C1 segment of cervical spinal cord (tissue), 14 donors: ENCODE measurements around the gene IER2.

Experiments
- DNase-seq, 14 donors: peaks; one replicate each; lab custom pipeline; 2025; lab: John Stamatoyannopoulos, UW

IER2 gene

GRCh38 chr19:13118424-13119193 lies 31.6 kb upstream of the IER2 start:
- DNase-seq = peak in 1 of 14 donors; percentile 32

- no peak for DNase-seq
These were observed 30.6 kb upstream of the IER2 start for GRCh38 chr19:13119627-13120026.

- DNase-seq = no peak
These were observed 30.2 kb upstream of the IER2 start for GRCh38 chr19:13120031-13120430.

GRCh38 chr19:13120817-13121216 lies 29.4 kb upstream of the IER2 start:
- no peak for DNase-seq

- no peak for DNase-seq
These were observed 28.5 kb upstream of the IER2 start for GRCh38 chr19:13121551-13122274.

- DNase-seq = no peak
These were observed 27.8 kb upstream of the IER2 start for GRCh38 chr19:13122275-13122878.

- DNase-seq = no peak
These were observed 26.9 kb upstream of the IER2 start for GRCh38 chr19:13122980-13123957.

- no peak for DNase-seq
These were observed 23.2 kb upstream of the IER2 start for GRCh38 chr19:13127051-13127450.

GRCh38 chr19:13127811-13128575 lies 22.2 kb upstream of the IER2 start:
- DNase-seq = no peak

- no peak for DNase-seq
These were observed 21.6 kb upstream of the IER2 start for GRCh38 chr19:13128583-13128982.

- DNase-seq = no peak
These were observed 20.8 kb upstream of the IER2 start for GRCh38 chr19:13129384-13129783.

- DNase-seq = no peak
These were observed 19.2 kb upstream of the IER2 start for GRCh38 chr19:13130886-13131490.

- no peak for DNase-seq
These were observed 17.6 kb upstream of the IER2 start for GRCh38 chr19:13132471-13133180.

GRCh38 chr19:13133241-13133870 lies 16.9 kb upstream of the IER2 start:
- DNase-seq = peak in 2 of 14 donors; percentile 5 to 41

- DNase-seq = no peak
These were observed 15.6 kb upstream of the IER2 start for GRCh38 chr19:13134626-13135025.

- DNase-seq = no peak
These were observed 14.8 kb upstream of the IER2 start for GRCh38 chr19:13135068-13136062.

GRCh38 chr19:13137290-13137794 lies 12.9 kb upstream of the IER2 start:
- DNase-seq = no peak
